ENCODE results near the gene PCDH1.
A peak's percentile ranks its signal among the peaks of the same experiment; 100 is the strongest.
"Not testable (repeated sequence)": the region's sequence is repeated elsewhere in the genome, so short reads cannot be mapped to it uniquely, and the experiment has no call there.

The PCDH1 gene

GRCh38 chr5:141878186-141878710 lies at the start of gene PCDH1:
TSS of gene PCDH1 (minus strand) at chr5:141878410. CDS start at chr5:141878262, 148 bp downstream.
- DNase-seq: no peak

- no peak for DNase-seq
Measured at GRCh38 chr5:141926434-141926833, 48.2 kb upstream of the PCDH1 start.

DNA sequence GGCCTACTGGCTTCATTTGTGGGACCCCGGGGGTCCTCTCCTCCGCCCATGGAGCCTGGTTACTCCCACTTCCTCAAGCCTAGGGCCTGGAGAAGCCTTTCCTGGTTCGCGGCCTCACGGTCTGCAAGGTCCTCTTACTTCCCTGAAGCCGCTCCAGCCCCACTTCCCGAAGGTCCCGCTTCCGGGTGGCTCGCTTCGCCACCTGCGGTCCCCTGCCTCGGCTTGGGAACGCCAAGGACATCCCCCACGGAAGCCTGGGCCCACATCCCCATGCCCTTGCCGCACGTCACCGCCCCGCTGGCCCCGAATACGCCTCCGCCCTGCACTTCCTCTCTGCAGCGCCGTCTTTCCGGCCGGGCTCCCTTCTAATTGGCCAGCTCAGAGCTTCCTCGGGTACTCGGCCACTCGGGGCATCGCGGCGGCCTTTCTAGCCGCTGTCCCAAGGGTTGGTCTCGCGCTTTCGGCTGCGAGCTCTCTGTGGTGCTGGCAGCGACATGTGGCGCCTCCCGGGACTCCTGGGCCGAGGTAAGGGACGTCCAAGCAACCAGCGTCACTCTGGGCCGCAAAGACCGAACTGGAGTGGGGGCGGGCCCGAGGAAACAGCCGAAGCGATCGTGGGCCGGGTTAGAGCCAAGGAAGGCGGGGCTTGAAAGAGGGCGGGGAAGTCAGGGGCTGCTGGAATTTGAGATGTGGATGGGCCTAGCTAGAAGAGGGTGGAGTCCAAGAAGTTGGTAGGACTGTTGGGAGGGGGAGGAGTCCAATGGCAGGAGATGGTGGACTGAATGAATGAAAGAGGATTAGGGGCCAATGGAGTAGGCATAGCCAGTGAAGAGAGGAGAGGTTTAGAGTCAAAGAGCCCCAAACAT lies 45.5 kb upstream of the PCDH1 start, which contains the start of gene DELE1:
Gene DELE1, plus strand, starts transcription at position 424 of the 866 bp plus-strand sequence. Its CDS starts 71 bp downstream, at position 495.
- DNase-seq: peak; percentile 94

DNA sequence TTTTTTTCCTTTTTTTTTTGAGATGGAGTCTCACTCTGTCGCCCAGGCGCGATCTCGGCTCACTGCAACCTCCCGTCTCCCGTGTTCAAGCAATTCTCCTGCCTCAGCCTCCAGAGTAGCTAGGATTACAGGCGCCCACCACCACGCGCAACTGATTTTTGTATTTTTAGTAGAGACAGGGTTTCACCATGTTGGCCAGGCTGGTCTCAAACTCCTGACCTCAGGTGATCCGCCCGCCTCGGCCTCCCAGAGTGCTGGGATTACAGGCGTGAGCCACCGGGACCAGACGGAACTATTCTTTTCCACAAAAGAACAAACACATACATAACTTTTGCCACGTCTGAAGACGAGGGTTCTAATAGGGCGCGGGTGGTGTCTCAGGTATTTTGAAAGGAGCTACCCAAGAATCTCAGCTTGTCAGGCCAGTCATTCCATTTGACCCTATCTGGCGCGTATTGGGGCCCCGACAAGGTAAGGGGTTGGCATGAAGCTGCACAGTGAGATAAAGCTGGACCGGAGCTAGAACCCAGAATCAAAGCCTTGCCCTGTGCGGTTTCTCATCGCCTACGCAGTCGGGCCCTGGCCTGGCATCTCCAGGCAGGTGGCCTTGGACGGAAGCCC lies 44.7 kb upstream of the PCDH1 start:
- DNase-seq: not testable (repeated sequence)

DNA sequence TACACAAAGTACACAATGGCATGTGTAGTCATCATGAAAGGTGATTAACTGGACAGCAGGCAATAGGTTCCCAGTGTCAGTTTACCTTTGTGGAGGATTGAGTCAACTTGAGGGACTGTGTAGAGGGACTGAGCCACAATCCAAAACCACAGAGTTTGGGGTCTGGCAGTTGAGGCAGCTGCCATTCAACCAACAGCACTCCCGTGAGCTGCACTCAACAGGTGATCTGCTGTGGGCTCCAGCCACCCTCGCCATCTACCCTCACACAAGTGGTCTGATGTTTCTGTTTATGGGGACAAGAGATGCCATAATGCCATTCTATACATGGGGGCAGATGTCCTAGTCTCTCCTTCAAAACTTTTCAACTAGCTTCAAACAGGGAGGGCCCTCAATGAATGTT lies 42.6 kb upstream of the PCDH1 start:
- DNase-seq: no peak

GRCh38 chr5:141919218-141920119 lies 41.3 kb upstream of the PCDH1 start:
- DNase-seq: no peak

- no peak for DNase-seq
Measured at GRCh38 chr5:141917760-141918159, 39.5 kb upstream of the PCDH1 start.

DNA sequence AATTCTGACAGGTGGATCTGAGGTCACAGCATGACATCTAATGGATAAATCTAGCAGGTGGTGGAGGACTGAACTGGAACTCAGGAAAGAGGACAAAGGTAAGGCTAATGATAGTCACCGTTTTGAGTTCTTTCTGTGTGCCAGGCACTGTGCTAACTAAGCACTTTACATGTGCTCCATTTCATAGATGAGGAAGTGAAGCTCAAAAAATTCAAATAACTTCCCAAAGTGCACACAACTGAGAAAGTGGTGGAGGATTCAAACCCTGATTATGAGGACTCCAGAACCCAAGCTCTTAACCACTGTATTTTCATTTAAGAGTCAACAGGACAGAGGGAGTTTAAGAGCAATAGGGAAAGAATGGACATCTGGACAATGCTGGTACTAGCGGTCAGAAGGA lies 38.3 kb upstream of the PCDH1 start:
- no peak for DNase-seq

DNA sequence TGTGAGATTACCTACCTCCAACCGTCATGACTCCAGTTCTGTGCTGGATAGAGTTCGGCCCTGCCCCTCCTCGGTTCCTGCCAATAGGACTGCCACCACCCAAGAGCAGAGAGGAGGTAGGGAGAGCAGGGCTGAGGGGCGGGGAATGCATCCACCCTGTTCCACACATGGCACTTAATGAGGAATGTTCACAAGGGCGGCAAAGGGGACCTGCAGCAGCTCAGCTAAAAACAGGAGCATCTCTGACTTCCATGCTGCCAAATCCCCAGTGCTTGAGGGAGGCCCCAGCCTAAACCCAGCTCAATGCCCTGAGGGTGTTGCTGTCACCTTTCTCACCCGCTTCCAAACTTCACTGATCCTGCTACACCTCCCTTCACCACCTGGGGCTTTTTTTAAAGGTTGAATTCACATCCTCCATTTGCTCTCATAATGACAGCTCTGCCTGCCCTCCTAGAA lies 37.7 kb upstream of the PCDH1 start:
- DNase-seq: no peak

- DNase-seq: no peak
Measured at GRCh38 chr5:141914797-141915196, 36.6 kb upstream of the PCDH1 start.

GRCh38 chr5:141914199-141914743 lies 36.1 kb upstream of the PCDH1 start:
- DNase-seq: peak; percentile 9

DNA sequence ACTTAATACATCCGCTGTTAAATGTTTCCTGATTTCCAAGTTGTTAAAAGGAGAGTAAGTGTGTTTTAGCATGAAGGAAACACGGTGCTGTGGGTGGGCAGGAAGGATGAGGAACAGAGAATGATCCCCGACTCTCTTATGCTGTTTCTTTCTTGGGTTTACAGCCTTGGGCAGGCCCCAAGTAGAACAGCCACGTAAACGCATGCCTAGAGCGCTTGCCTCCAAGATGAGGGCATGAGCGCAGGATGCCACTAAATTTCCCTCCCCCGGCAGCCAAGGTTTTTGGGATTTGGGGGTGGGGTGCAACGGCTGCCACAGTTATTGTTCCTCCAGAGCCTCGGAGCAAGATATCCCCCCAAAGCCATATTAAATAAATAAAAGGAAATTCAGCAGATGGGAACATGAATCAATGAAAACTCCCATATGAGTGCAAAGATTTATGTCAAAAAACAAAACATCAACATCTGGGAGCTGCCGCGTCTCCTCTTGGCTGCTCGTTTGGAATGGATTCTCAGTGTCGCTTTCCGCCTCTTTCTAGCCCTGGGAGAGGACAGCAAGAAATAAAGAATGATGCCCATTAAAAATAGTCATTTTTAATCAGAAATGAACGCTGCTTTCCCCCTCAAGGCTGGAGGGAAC lies 35.5 kb upstream of the PCDH1 start:
- no peak for DNase-seq

GRCh38 chr5:141910271-141910673 lies 32.1 kb upstream of the PCDH1 start:
- DNase-seq: no peak

DNA sequence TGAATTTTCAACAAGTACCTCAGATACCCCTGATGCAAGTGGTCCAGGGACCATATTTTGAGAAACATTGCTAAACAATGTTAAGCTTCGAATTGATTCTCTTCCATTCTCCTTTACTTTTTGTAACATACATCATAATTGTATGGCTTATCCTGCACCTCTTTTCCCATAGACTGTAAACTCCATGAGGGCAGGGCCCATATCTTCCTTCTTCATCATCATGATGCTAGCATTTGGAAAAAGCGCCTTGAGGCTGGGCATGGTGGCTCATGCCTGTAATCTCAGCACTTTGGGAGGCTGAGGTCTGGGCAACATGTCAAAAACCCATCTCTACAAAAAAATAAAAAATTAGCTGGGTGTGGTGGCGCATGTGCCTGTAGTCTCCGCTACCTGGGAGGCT lies 31.0 kb upstream of the PCDH1 start:
- no peak for DNase-seq

GRCh38 chr5:141908796-141909195 lies 30.6 kb upstream of the PCDH1 start:
- no peak for DNase-seq

- DNase-seq: no peak
Measured at GRCh38 chr5:141906972-141907371, 28.8 kb upstream of the PCDH1 start.

DNA sequence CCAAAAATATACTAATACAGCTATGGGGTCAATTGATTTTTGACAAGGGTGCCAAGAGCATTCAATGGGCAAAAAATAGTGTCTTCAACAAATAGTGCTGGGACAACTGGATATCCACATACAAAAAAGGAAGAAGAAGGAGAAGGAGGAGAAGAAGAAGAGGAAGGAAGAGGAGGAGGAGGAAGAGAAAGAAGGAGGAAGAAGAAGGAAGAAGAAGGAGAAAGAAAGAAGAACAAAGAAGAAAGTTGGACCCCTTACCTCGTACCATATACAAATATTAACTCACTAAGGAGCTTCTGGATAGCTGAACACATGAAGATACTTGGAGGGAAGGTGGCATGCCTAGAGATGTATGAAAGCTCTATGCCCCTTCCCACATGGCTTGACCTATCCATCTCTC lies 28.3 kb upstream of the PCDH1 start:
- no peak for DNase-seq

DNA sequence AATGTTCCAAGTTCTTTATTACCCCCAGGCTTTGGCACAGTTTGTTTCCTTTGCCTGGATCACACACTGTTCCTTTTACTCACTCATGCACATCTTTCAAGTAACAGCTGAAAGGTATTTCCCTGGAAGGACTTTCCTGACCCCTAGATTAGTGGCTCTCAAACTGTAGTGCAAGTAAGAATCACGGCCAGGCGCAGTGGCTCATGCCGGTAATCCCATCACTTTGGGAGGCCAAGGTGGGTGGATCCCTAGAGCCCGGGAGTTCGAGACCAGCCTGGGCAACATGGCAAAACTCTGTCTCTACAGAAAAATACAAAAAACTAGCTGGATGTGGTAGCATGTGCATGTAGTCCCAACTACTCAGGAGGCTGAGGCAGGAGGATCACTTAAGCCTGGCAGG lies 26.3 kb upstream of the PCDH1 start:
- no peak for DNase-seq

DNA sequence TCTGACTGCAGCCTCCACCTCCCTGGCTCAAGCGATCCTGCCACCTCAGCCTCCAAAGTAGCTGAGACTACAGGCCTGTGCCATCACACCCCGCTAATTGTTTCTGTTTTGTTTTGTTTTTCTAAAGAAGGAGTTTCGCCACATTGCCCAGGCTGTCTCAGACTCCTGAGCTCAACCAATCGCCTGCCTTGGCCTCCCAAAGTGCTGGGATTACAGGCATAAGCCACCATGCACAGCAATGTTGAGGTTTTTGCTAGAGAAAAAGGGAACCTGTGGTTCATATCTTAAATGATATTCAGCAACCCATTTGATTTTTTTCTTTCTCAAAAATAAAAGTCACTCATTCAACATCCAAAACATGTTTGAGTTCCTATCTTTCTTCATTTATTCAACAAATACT lies 25.1 kb upstream of the PCDH1 start:
- no peak for DNase-seq

DNA sequence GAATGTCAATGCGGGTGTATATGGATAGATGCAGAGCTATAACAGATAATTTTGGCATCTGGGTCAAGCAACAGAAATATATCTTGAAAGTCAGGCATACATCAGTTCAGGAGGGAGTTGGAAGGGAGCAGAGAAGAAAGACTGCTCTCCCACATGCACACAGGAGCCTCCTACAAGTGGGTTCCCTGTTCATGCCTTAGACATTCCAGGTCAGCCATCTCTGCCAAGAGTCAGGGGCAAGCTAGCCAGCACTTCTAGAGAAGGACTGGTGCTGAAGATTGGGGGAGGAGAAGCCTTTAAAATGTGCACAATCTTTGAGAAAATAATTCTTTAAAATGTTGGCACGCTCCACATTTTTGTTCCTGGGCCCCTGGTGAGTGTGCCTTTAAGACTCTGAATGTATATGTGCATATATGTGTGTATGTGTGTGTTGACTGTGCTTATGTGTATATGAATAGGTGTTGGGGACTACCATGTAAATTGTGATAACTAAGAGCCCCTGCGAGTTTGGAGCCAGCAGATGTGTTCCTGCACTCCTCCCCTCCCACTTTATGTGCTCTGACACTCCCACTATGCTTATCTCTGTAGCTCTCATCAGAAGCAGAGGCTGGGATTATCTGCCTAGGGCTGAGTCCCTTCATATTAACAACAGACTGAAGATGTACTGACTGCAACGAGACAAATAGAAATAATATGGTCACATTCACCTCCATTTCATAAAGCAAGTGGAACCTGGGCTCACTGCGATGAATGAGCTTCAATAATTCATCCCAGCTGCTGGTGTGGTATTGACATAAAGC lies 24.0 kb upstream of the PCDH1 start:
- DNase-seq: no peak

GRCh38 chr5:141898448-141899049 lies 20.3 kb upstream of the PCDH1 start:
- DNase-seq: no peak

Measured in activated CD4-positive, alpha-beta T cell treated with anti-CD3 and anti-CD28 coated beads, Interleukin-10, Interleukin-2, amounts not matched to agents 100 ng/mL and 50 ng/mL, durations not matched to agents 16 hours and 8 hours (primary cell).